ENCODE results near the gene TCHHL1. TPM values are rescaled to one million over a fixed set of nuclear protein-coding genes. Genes with fewer than 3 reads are reported as not detected.
A peak's percentile ranks its signal among the peaks of the same experiment; 100 is the strongest.

TCHHL1 gene
- not detected in 2 replicates for total RNA-seq (2014; rRNA removed; shearing (Covaris generic))

DNA sequence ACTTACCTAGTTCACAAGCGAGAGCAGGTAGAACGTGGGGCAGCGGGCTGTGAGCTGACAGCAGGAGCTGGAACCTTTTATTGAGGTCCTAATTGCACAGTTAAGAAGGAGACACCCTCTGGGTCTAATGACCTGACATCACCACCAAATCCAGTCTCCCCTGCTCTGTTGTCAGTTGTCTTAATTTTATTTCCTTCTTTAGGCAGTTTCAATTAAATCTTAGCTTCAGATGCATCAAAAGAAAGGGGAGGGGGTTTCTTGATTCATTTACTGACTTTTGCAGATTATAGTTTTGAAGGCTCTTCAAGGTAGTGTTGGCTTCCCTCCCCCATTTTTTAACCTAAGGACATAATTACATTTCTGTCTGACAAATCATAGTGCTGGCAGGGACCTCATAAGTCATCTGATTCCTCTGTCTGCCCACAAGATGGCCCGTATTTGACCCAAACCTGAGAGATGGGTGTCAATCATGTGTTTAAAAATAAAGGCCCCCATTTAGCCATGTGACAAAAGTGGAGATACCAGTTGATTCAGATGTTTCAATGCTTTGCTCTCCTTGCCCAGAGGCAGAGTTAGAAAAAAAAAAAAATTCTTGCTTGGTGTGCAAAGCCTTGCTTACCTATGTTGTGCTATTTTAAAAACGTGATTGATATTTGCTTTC, at the start of gene TCHHL1:
TCHHL1 (minus strand) TSS at position 51 of the 661 bp plus-strand sequence. CDS start 921 bp downstream, outside the sequence.
- DNase-seq (ENCODE audit: low spot score): no peak
- in situ Hi-C loops (cut with HindIII; ENCODE audit: low sequenced_read_pairs): no loop called here

DNA sequence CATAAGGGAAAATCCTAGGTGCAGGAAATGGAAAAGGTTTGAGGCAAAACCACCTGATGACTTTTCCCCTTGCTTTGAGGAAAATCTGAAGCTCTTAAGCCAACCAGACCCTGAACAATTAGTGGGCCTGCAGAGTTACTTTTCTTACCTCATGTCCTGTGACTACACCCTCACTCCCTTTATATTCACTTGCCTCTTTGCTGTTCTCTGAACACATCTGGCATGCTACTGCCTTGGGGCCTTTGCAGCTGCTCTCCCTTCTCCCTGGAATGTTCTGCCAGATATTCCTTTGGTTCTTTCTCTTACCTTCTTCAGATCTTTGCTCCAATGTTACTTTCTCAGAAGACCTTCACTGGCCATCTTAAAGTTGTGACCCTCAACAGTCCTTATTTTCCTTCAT, 48.4 kb upstream of the TCHHL1 start:
- DNase-seq (ENCODE audit: low spot score): no peak
- in situ Hi-C loops (cut with HindIII; ENCODE audit: low sequenced_read_pairs): no loop called here

DNA sequence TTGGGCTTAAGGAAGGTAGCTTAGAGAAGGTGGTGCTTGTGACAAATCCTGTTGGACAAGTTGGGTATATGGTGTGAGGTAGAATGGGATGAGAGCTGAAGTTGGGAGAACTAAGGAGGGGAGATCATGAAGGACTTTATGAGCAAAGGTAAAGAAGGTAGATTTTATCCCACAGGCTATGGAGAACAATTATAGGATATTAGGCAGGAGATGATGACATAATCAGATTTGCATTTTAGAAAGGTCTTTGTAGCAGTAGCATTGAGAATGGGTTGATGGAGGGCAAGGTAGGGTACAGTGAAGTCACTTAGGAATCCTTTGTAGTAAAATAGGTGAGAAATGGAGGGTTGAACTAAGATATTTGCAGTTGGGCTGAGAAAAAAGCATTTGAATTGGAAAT, 41.3 kb upstream of the TCHHL1 start:
- in situ Hi-C loops (cut with HindIII; ENCODE audit: low sequenced_read_pairs): no loop called here
- no peak for DNase-seq (ENCODE audit: low spot score)

DNA sequence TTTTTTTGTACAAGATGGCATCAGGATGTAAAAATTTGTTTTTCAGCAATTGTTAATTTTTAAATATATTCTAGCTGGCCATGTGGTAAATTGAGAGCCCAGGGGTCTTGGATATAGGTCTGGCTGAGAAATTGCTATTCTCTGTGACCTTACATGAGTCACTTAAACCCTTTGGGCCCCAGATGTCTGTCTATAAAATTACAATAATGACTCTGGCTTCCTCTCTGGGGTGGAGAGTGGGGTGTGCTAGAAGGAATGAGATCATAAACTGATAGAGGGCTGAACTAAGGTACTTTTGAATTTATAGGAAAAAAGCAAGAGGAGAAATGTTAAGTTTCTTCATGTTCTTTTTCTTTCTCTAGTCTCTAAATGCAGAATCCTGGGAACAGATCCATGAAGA, 38.8 kb upstream of the TCHHL1 start:
- in situ Hi-C loops (cut with HindIII; ENCODE audit: low sequenced_read_pairs): no loop called here
- no peak for DNase-seq (ENCODE audit: low spot score)

DNA sequence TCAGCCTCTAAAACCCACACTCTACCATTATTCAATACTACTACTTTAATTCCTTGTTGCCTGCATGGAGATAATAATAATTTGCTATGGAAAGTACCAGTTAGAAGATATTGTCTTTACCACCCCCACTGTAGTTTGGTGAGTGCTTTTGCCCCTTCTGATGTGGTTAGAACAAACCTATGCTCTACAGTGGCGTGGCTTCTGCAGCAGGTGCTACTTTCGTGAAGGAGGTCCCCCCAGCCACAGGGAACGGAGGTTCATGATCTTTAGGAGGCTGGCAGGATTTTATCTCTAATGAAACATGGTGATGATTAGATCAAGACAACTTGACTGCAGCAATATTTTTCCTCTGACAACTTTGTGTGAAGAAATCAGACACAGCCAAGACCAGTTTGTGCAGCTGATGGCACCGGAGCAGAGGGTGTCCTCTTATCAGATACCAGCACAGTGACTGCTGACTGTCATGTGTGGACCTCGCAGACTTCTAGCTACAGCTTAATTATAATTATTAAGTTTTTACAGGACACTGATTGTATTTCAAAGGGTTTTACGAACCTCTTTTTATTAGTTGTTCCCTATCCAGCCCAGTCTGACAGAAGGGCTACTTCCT, 37.1 kb upstream of the TCHHL1 start:
- in situ Hi-C loops (cut with HindIII; ENCODE audit: low sequenced_read_pairs): no loop called here
- DNase-seq (ENCODE audit: low spot score): no peak

DNA sequence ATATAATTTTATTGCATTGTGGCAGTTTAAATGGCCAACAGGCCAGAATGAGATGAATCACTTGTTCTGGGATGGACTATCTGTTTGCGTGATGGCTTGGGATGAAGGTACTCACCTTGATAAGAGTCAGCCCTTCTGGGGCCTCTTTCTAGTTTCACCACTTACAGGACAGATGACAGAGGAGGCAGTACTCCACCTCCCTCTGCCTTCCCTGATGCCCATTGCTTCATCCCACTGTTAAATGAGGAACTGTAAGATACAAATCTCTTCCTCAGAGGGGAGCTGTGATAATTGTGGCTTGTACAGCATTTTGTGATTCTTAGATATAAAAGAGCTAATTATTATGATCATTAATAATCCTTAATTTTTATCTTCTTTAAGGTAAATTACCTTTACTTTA, 30.1 kb upstream of the TCHHL1 start:
- DNase-seq (ENCODE audit: low spot score): no peak

DNA sequence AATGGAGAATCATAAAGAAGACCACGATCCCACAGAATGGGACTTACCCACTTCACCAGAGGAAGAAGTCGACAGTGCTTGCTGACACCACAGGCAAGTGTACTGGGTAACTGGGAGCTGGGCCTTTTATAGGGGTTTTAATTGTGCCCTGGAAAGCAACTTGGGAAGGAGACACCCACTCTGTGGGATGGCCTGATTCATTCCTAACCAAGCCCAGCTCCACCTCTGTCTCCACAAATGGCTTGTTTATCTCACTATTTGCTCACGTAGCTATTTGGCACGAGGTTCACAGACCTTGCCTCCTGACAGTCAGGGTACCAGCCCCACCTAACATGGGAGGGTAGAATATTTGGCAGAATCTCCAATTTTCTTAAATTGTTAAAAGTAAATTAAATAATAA, 26.5 kb upstream of the TCHHL1 start, which contains the start of gene TCHH:
TCHH (minus strand) TSS at position 101 of the 400 bp plus-strand sequence. CDS start 1,364 bp downstream, outside the sequence.
- no peak for DNase-seq (ENCODE audit: low spot score)
- in situ Hi-C loops (cut with HindIII; ENCODE audit: low sequenced_read_pairs): no loop called here

More for the DNA sequence above, 30.1 kb upstream of the TCHHL1 start:
- in situ Hi-C loops (cut with HindIII; ENCODE audit: low sequenced_read_pairs): no loop called here

DNA sequence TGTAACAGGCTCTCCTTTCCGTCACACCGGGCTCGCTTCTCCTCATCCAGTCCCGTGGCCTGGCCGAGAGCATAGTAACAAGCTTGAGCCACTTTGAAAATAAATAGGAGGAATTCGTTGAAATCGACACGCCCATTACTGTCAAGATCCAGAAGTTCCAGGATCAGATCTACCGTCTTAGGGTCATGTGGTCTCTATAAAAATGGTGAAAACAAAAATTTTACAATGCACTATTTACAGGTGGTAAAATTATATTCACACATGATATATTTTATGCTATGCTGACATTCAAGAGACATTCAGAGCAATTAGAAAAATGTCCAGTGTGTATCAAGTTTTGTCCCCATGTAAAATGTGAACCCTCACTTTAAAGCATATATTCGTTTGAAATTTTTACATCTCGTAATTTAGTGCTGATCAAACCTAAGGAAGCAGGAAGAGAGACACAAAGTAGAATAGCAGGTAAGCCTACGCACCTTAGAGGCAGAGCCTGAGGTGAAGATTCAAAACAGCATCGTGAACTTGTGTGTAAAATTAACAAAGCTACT, 24.1 kb upstream of the TCHHL1 start:
- in situ Hi-C loops (cut with HindIII; ENCODE audit: low sequenced_read_pairs): no loop called here
- DNase-seq (ENCODE audit: low spot score): no peak

DNA sequence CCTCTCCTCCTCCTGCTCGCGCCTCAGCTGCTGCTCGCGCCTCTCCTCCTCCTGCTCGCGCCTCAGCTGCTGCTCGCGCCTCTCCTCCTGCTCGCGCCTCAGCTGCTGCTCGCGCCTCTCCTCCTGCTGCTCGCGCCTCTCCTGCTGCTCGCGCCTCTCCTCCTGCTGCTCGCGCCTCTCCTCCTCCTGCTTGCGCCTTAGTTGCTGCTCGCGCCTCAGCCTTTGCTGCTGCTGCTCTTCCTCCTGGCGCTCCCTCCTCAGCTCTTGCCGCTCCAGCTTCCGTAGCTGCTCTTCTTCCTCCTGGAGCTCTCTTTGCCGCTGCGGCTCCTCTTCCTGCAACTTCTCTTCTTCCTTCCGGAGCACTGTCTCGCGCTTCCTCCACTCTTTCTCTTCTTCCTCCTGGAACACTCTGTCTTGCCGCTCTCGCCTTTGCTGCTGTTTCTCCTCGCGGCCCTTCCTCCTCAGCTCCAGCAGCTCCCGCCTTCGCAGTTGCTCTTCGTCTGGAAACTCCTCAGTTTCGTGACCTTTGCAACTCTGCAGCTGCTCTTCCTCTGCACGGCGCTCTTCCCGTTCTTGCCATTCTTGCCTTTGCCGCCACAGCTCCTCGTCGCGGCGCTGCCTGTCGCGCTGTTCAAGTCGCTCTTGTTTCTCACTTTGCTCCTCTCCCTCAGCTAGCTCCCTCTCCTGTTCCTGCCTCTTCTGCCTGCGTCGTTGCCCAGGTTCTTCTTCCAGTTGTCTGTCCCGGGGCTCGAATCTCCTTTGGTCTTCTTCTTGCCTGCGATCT, 23.4 kb upstream of the TCHHL1 start:
- no peak for DNase-seq (ENCODE audit: low spot score)
- in situ Hi-C loops (cut with HindIII; ENCODE audit: low sequenced_read_pairs): no loop called here

DNA sequence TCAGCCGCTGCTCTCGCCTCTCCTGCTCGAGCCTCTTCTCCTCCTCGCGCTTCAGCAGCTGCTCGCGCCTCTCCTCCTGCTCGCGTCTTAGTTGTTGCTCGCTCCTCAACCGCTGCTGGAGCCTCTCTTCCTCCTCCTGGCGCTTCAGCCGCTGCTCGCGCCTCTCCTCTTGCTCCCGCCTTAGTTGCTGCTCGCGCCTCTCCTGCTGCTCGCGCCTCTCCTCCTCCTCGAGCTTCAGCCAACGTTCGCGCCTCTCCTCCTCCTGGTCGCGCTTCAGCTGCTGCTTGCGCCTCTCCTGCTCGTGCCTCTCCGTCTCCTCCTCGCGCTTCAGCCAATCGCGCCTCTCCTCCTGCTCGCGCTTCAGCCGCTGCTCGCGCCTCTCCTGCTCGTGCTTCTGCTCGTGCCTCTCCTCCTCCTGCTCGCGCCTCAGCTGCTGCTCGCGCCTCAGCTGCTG, 22.7 kb upstream of the TCHHL1 start:
- DNase-seq (ENCODE audit: low spot score): peak; percentile 1
- in situ Hi-C loops (cut with HindIII; ENCODE audit: low sequenced_read_pairs): no loop called here

DNA sequence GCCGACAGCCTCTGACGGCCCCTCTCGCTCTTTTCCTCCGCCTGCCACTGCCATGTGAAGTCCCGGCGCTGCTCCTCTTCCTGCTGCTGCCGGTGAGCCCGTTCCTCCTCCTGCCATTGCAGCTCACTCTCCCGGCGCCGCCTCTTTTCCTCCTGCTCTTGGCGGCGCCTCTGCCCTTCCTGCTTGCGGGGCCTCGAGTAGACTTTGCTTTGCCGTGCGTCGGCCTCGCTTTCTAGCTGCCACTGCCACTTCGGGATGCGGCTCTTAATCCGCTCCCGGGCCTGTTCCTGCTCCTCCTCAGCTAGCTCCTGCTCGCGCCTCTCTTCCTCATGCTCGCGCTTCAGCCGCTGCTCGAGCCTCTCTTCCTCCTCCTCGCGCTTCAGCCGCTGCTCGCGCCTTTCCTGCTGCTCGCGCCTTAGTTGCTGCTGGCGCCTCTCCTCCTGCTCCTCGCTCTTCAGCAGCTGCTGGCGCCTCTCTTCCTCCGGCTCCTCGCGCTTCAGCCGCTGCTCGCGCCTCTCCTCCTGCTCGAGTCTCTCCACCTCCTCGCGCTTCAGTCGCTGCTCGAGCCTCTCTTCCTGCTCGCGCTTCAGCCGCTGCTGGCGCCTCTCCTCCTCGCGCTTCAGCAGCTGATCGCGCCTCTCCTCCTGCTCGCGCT, 22.1 kb upstream of the TCHHL1 start:
- in situ Hi-C loops (cut with HindIII; ENCODE audit: low sequenced_read_pairs): no loop called here
- DNase-seq (ENCODE audit: low spot score): peak; percentile 2

DNA sequence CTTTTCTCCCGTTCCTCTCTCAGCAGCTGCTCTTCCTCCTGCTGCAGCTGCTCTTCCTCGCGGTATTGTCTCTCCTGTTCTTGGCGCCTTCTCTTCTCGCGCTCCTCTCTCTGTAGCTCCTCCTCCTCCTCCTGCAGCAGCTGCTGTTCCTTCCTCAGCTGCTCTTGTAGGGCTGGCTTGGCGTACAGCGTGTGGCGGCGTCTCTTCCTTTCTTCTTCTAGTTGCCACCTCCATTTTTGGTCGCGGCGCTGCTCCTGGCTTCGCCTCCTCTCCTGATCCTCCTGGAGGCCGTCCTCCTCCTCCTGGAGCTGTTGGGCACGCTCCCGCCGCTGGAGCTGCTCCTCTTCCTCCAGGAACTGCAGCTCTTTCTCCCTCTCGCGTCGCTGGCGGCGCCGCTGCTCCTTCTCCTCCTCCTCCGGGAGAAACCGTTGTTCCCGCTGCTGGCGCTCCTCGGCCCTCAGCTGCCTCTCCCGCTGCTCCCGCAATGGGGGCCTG, 21.5 kb upstream of the TCHHL1 start:
- in situ Hi-C loops (cut with HindIII; ENCODE audit: low sequenced_read_pairs): no loop called here
- DNase-seq (ENCODE audit: low spot score): peak; percentile 1

DNA sequence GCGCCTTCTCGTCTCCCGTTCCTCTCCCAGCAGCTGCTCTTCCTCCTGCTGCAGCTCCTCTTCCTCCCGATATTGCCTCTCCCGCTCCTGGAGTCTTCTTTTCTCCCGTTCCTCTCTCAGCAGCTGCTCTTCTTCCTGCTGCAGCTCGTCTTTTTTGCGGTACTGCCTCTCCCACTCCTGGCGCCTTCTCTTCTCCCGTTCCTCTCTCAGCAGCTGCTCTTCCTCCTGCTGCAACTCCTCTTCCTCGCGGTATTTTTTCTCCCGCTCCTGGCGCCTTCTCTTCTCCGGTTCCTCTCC, 21.1 kb upstream of the TCHHL1 start:
- no peak for DNase-seq (ENCODE audit: low spot score)
- in situ Hi-C loops (cut with HindIII; ENCODE audit: low sequenced_read_pairs): no loop called here

DNA sequence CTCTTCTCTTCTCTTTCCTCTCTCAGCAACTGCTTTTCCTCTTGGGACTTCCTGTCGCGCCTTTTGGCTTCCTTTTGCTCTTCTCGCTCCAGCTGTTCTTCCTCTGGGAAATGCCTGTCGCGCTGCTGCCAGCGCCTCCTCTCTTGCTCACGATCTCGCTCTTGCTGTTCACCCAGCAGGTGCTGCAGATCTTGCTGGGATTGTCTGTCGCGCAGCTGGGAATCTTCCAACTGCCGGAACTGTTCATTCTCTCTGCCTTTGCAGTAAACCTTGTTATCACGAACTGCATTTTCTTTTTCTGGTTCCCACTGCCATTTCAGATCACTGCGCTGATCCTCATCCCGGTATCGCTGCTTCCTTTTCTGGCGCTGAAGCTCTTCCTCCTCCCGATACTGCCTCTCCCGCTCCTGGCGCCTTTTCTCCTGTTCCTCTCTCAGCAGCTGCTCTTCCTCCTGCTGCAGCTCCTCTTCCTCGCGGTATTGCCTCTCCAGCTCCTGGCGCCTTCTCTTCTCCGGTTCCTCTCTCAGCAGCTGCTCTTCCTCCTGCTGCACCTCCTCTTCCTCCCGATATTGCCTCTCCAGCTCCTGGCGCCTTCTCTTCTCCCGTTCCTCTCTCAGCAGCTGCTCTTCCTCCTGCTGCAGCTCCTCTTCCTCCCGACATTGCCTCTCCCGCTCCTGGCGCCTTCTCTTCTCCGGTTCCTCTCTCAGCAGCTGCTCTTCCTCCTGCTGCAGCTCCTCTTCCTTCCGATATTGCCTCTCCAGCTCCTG, 20.6 kb upstream of the TCHHL1 start:
- no peak for DNase-seq (ENCODE audit: low spot score)
- in situ Hi-C loops (cut with HindIII; ENCODE audit: low sequenced_read_pairs): no loop called here

DNA sequence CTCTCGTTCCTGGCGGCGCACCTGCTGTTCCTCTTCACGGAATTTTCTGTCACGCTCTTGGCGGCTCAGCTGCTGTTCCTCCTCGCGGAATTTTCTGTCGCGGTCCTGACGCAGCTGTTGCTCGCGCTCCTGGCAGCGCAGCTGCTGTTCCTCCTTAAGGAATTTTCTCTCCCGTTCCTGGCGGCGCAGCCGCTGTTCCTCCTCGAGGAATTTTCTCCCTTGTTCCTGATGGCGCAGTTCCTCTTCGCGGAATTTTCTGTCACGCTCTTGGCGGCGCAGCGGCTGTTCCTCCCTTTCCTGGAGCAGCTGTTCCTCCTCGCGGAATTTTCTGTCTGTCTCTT, 20.0 kb upstream of the TCHHL1 start:
- DNase-seq (ENCODE audit: low spot score): no peak
- in situ Hi-C loops (cut with HindIII; ENCODE audit: low sequenced_read_pairs): no loop called here

DNA sequence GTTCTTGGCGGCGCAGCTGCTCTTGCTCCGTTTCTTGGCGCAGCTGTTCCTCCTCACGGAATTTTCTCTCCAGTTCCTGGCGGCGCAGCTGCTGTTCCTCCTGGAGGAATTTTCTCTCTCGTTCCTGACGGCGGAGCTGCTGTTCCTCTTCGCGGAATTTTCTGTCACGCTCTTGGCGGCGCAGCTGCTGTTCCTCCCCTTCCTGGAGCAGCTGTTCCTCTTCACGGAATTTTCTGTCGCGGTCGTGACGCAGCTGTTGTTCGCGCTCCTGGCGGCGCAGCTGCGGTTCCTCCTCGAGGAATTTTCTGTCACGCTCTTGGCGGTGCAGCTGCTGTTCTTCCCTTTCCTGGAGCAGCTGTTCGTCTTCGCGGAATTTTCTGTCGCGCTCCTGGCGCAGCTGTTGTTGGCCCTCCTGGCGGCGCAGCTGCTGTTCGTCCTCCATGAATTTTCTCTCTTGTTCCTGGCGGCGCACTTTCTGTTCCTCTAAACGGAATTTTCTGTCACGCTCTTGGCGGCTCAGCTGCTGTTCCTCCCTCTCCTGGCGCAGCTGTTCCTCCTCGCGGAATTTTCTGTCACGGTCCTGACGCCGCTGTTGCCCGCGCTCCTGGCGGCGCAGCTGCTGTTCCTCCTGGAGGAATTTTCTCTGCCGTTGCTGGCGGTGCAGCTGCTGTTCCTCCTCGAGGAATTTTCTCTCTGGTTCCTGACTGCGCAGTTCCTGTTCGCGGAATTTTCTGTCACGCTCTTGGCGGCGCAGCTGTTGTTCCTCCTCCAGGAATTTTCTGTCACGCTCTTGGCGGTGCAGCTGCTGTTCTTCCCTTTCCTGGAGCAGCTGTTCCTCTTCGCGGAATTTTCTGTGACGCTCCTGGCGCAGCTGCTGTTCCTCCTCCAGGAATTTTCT, 19.4 kb upstream of the TCHHL1 start:
- DNase-seq (ENCODE audit: low spot score): peak; percentile 0
- in situ Hi-C loops (cut with HindIII; ENCODE audit: low sequenced_read_pairs): no loop called here

DNA sequence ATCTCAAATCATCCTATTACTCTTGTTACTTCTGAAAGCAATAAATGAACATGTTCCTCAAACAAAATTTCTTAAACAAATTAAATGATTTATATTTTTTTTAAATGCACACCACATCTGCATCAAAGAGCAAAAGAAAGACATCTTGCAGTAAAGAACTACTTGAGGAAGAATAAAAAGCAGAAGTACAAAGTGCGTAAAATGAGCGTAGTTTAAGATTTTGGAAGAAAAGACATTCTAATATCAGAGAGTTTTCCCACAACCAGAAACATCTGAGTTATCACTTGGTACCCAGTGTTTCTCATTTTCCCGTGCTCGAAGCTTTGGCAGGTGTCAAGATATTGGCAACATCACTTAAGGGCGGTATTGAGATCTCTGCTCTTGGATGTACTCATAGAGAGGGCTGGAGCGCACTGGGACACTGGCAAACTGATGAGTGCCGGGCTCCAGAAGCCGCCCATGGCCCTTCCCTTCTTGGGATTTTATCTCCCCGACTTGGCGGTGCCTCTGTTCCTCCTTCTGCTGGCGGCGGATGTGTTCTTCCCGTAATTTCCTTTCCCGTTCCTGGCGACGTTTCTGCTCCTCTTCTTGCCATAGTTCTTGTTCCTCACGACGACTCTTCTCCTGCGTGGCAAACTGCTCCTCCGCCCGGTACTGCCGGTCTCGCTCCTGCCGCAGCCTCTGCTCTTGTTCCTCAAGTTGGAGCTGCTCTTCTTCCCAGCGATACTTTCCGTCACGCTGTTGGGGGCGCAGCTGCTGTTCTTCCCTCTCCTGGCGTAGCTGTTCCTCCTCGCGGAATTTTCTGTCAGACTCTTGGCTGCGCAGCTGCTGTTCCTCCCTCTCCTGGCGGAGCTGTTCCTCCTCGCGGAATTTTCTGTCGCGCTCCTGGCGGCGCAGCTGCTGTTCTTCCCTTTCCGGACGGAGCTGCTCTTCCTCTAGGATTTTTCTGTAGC, 18.4 kb upstream of the TCHHL1 start:
- in situ Hi-C loops (cut with HindIII; ENCODE audit: low sequenced_read_pairs): no loop called here
- no peak for DNase-seq (ENCODE audit: low spot score)
